ENCODE results near the gene SNCAIP. TPM values are rescaled to one million over a fixed set of nuclear protein-coding genes. Genes with fewer than 3 reads are reported as not detected.

The SNCAIP gene
- total RNA-seq, 1 experiment from 2014 or later: not detected

DNA sequence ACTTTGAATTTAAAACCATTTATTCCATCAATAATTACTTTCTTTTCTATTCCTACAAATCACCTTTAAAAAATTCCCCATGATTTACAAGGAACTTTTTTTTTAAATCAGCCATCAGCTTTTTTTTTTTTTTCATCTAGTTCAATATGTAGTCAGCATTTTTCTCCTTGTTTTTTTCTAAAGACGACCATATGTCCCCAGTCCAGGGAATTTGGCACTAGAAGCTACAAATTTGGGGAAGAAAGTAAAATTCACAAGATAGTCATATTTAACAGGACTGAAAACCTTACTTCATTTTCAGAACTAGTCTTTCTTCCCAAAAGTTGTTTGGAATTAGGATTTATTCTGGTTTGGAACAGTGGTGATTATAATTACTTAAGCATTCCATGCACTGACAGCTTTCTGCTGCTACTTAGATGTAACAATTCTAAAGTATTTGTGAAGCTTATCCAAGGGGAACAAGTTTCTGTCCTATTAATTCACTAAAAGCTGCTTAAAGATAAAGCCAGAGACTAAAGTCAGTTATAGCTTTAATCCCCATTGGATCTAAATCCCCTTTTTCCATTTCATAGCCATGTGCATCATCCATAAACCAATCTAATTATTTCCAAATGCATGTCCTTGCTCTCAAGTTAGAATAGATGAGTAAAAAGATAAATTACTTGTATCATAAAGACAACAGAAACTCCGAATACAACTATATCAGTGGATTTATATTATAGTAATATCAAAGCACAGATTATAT, 7.4 kb upstream of the SNCAIP start:
- no peaks in the 10 kb centered on the region for H3K36me3 ChIP-seq
- H3K4me3 ChIP-seq: no peak overlapping the region
- H3K27me3 ChIP-seq: peaks cover 24% of the 10 kb centered on the region
- no peak for DNase-seq
- no peaks in the 10 kb centered on the region for H3K9me3 ChIP-seq

- Histone ChIP-seq H3K36me3 (no peaks in the 10 kb centered on the region), H3K27me3 (peaks cover 42% of the 10 kb centered on the region), H3K9me3 (no peaks in the 10 kb centered on the region), H3K4me3 (no peak overlapping the region)
- no peak for DNase-seq
Observed at GRCh38 chr5:122306461-122306860, 5.6 kb upstream of the SNCAIP start.

DNA sequence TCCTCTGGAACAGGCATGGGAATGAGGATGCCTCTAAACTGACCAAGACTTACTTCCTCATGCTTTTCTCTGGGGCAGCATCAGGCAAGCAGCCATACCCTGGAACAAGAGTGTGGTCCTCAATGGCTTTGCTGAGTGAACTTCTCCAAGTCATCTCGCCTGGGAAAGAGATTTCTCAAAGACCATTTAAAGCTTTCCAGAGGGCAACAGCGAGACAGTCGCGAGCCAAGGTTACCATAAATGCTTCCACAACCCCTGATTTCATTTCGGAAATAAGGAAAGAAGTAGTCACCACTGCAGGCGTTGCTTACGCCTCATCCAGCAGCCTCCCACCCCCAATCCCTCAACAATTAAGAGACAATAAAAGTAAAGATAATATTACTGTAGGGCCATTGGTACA, 1.1 kb upstream of the SNCAIP start:
- H3K4me3 ChIP-seq: no peak overlapping the region
- H3K9me3 ChIP-seq: no peaks in the 10 kb centered on the region
- no peaks in the 10 kb centered on the region for H3K36me3 ChIP-seq
- DNase-seq: no peak
- H3K27me3 ChIP-seq: peaks cover 54% of the 10 kb centered on the region

DNA sequence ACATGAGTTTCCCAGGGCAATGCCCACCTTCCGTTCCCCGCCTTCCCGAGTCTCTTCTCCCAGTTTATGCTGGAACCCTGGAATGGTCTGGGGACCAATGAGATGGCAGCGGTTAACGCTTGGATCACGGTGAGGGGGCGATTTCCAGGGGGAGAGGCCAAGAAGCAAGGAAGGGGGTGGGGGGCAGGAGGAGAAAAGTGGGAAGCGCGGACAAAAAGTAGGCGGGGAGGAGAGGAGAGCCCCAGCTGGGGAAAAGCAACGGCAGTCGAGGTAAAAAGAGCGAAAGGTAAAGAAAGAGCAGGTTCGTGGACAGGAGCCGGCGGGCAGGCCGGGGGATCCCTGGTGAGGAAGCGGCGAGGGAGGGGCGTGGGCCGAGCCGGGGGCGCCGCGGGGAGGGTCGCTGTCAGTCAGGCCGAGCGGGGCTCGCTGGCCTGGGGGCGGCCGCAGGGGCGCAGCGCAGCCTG, 508 bp upstream of the SNCAIP start:
- Histone ChIP-seq H3K36me3 (no peaks in the 10 kb centered on the region), H3K27me3 (peaks cover 57% of the 10 kb centered on the region), H3K9me3 (no peaks in the 10 kb centered on the region), H3K4me3 (peak overlapping the region; percentile 16; the same call in 1 of the 2 replicates)
- no peak for DNase-seq

- no peaks in the 10 kb centered on the region for H3K36me3 ChIP-seq
- DNase-seq: peak; percentile 36
- H3K9me3 ChIP-seq: no peaks in the 10 kb centered on the region
- peaks cover 68% of the 10 kb centered on the region for H3K27me3 ChIP-seq
- peak overlapping the region; percentile 48 for H3K4me3 ChIP-seq
Observed at GRCh38 chr5:122312591-122313406, 762 bp downstream of the SNCAIP start.

- Histone ChIP-seq H3K27me3 (peaks cover 73% of the 10 kb centered on the region), H3K4me3 (no peak overlapping the region), H3K9me3 (no peaks in the 10 kb centered on the region), H3K36me3 (no peaks in the 10 kb centered on the region)
- no peak for DNase-seq
Observed at GRCh38 chr5:122314036-122314435, 2.0 kb downstream of the SNCAIP start.

DNA sequence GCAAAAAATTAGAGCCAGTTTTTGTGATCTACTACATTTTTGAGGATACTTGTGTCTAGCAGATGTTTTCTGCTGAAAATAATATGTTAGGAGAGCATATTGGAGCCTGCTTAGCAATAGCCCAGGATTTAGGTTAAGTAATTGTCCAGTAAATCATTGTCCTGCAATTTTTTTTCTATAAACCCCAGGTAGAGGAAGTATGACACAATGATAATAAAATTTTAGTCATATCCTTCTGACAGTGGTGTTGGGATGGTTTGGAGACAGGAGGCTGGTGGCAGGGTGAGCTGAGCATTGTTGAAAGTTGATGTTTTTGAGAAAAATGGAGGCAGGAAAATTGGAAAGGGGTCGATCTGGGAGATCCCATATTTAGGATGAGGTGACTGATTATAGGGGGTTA, 3.5 kb downstream of the SNCAIP start:
- Histone ChIP-seq H3K27me3 (peaks cover 58% of the 10 kb centered on the region), H3K36me3 (no peaks in the 10 kb centered on the region), H3K9me3 (no peaks in the 10 kb centered on the region), H3K4me3 (no peak overlapping the region)
- no peak for DNase-seq

GRCh38 chr5:122316656-122317055, 4.6 kb downstream of the SNCAIP start:
- Histone ChIP-seq H3K9me3 (no peaks in the 10 kb centered on the region), H3K27me3 (peaks cover 47% of the 10 kb centered on the region), H3K36me3 (no peaks in the 10 kb centered on the region), H3K4me3 (no peak overlapping the region)
- no peak for DNase-seq

DNA sequence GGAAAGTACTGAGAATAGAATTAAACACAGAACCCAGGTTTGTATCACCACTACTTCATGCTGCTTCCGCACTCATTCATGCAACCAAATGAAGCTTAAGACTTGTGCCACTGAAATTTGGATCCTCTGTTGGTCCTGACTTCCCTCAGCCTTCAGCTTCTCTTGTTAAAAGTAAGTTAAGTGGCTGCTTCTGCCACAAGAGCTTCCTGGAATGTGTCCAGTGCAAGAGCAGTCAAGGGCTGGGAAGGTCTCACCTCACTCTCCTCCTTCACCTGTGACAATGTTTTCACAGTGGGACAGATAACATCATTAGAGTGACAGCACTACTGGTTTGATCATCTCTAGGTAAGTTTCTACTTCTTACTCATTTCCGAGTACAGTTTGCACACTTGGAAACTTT, 7.9 kb downstream of the SNCAIP start:
- H3K27me3 ChIP-seq: peaks cover 19% of the 10 kb centered on the region
- DNase-seq: no peak
- H3K4me3 ChIP-seq: no peak overlapping the region
- H3K9me3 ChIP-seq: no peaks in the 10 kb centered on the region
- H3K36me3 ChIP-seq: no peaks in the 10 kb centered on the region

DNA sequence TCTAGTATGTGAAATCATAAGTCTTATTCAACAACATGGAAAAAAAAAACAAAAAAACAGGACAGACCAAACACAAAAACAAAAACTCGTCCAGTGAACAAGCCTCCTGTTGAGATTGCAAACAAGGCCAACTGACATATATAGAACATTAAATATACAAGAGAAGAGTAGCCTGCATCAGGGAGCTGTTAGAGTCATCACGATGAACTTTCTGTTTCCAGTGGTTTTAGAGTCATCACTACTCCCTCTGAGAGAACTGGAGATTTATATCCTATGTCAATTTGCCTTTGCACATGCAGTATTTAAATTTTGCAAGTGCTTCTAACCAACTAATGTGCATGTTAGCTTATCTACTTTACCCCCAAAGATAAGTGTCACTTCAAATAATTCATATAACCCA, 9.9 kb downstream of the SNCAIP start:
- Histone ChIP-seq H3K9me3 (no peaks in the 10 kb centered on the region), H3K36me3 (no peaks in the 10 kb centered on the region), H3K27me3 (peaks cover 14% of the 10 kb centered on the region), H3K4me3 (no peak overlapping the region)
- DNase-seq: no peak

DNA sequence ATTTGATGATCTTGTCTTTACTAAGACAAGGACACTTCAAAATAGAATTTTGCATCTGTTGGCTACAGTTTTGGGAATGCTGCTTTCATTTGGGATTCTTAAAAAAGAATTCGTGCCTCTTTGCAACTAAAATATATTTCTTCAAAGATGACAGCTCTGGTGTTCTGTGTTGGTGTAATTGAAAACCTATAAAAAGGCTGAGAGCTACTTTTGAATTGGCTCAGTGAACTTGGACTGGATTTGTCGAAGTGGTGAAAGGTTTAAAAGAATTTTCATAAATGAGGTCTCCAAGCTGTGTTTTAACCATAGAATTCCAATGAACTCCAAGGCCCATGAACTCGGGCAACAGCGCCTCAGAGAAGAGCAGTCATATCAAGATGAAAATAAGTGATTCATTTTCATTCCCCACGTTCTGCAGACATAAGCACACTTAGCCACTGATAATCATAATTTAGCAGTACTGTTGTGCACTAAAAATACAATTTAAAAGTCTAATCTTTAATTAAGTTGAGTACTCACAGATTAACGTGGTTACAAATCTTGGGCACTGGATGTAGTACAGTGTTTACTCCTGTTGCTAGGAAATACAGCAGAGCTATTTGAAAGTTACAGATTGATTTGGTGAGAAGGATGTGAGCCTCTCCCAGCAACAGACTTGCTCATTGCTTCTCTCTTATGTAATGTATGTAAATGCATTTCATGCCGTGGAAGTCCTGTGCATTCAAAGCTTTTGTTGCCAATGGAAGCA, 10.9 kb downstream of the SNCAIP start:
- Histone ChIP-seq H3K27me3 (peaks cover 13% of the 10 kb centered on the region), H3K36me3 (no peaks in the 10 kb centered on the region), H3K4me3 (no peak overlapping the region), H3K9me3 (no peaks in the 10 kb centered on the region)
- no peak for DNase-seq

DNA sequence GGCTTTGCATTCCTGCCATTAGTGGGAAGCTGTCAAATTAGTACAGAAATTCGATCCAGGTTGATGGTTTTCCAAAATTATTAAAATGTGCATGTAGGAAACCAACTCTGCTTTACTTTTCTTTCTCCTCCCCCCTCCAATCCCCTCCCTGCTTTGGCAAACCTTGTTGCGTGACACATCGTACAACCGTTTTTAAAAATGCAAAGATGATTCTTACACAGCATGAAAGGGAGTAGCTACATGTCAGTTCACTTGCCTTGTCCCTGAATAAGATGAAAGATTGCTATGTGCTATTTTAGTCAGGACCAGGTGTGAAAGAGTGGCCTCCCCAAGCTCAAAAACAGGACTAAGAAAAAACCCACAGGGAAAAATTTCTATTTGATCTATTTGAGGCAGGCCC, 11.7 kb downstream of the SNCAIP start:
- H3K27me3 ChIP-seq: peaks cover 9% of the 10 kb centered on the region
- no peaks in the 10 kb centered on the region for H3K9me3 ChIP-seq
- H3K36me3 ChIP-seq: no peaks in the 10 kb centered on the region
- no peak for DNase-seq
- H3K4me3 ChIP-seq: no peak overlapping the region

DNA sequence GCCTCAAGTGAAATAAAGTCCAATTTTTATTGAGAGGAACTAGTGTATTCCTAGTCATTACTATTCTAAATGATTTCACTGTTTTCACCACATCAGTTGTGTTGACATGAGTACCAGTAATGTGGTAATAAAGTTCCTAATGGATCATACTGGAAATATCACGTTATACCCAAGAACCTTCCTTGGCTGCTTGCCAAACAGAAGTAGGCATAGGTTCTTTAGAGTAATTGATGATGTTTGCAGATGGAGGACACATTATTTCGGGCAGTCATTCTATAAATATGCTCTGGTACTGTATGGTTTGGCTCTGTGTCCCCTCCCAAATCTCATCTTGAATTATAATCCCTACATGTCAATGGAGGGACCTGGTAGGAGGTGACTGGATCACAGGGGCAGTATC, 15.1 kb downstream of the SNCAIP start:
- Histone ChIP-seq H3K4me3 (no peak overlapping the region), H3K36me3 (no peaks in the 10 kb centered on the region), H3K9me3 (no peaks in the 10 kb centered on the region), H3K27me3 (peaks cover 9% of the 10 kb centered on the region)
- no peak for DNase-seq

DNA sequence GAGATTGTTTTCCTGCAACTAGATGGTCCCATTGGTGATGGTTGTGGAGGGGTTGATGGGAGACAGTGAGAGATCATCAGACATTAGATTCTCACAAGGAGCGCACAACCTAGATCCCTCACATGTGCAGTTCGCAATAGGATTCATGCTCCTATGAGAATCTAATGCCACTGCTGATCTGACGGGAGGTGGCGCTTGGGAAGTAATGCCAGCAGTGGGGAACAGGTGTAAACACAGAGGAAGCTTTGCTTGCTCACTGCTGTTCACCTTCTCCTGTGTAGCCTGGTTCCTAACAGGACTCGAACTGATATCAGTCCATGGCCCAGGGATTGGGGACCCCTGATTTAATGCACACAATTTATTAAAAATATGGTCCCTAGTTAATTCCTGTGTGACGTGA, 18.8 kb downstream of the SNCAIP start:
- peaks cover 11% of the 10 kb centered on the region for H3K27me3 ChIP-seq
- no peak overlapping the region for H3K4me3 ChIP-seq
- H3K9me3 ChIP-seq: no peaks in the 10 kb centered on the region
- no peak for DNase-seq
- H3K36me3 ChIP-seq: no peaks in the 10 kb centered on the region

GRCh38 chr5:122332599-122333555, 20.8 kb downstream of the SNCAIP start:
- Histone ChIP-seq H3K27me3 (peaks cover 2% of the 10 kb centered on the region), H3K9me3 (no peaks in the 10 kb centered on the region), H3K36me3 (no peaks in the 10 kb centered on the region), H3K4me3 (no peak overlapping the region)
- DNase-seq: no peak

DNA sequence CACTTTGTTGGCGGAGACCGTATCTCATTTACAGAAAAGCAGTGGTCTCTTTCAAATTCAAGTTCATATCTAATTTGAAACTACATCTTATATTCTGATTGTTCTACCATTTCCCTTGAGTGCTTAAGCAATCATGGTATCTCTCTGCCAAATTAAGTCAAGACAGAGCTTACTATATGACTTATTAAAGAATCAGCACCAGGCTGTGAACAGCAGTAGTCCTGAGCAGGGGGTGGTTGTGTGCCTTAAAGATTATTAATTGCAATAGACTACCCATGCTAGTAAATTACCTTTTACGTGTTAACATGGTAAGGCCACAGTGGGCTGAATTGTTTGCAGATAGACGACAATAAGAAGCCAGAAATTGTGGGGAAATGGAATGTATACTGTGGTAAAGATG, 21.5 kb downstream of the SNCAIP start:
- DNase-seq: no peak
- Histone ChIP-seq H3K36me3 (no peaks in the 10 kb centered on the region), H3K4me3 (no peak overlapping the region), H3K27me3 (peaks cover 2% of the 10 kb centered on the region), H3K9me3 (no peaks in the 10 kb centered on the region)

Data from MG63 (cell line).